Measurements from ENCODE around the gene CTNND2.

CTNND2 gene

DNA sequence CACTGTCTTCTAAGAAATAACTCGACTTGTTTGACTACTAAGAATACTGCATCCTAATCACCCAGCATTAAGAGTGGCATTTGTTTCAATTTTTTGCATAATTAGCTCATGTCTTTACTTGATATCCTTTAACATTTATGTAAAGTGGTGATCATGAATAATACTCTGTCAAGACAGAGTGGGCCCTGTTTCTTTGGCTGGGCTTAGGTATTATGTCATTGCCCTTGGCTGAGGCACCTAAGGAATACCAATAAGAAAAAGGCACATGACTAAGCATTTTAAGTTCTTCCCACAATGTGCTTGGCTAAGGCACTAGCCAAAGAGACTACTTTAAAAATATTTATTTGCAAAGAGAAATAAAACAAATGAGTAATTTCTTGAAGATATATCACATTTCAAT is 308.1 kb downstream of the CTNND2 start:
- DNase-seq (ENCODE audit: low read depth) = no peak

DNA sequence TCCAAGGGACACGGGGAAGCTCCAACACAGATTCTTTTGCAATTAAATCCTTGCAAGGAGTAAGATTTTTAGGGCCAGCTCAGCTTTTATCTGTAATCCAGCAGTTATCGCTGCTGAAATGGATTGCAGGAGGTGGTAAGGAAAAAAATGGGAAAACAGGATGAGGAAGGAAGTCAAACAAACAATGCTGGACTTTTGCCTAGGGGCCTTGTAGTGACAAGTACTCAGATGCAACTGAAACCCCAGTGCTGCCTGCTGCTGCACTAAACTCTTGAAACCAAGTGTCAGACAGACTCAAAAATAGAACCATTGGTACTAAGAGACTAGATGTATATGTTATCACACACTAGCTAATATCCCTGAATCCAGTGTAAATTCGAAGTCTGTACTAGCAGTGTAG is 309.2 kb downstream of the CTNND2 start:
- DNase-seq (ENCODE audit: low read depth) = no peak

DNA sequence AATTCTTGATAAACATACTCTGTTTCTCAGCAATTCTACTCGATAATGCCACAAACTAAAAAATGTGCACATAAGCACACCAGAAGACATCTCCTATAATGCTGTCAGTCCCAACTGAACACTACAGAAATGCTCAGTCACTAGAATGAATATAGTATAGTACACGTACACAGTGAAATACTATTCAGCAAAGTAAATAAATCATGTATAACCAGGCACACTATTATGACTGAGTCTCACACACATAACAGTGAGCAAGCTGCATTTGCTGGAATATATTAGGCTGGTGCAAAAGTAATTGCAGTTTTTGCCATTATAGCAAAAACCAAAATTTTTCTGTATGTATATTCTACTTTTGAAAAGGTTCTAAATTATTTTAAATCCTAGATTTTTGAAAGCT is 310.2 kb downstream of the CTNND2 start:
- DNase-seq (ENCODE audit: low read depth) = no peak

GRCh38 chr5:11590475-11590874 is 313.8 kb downstream of the CTNND2 start:
- no peak for DNase-seq (ENCODE audit: low read depth)

DNA sequence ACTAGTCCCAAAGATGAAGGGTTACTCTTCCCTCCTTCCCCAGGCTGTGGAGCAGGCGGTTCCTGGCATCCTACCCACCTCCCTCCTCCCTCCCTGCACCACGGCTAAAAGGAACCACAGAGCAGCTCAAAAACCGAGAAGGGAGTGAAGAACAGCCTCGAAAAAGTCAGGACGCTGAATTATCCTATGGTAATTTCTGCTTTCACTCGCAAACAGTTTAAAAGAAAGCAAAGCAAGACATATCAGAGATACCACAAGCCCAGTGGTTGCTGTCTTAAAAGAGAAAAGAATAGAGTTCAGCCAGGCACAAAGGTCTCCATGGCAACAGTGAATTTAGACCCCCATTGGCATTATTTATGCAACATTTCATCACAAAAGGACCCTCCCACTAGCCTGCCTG is 315.4 kb downstream of the CTNND2 start:
- DNase-seq (ENCODE audit: low read depth) = no peak

DNA sequence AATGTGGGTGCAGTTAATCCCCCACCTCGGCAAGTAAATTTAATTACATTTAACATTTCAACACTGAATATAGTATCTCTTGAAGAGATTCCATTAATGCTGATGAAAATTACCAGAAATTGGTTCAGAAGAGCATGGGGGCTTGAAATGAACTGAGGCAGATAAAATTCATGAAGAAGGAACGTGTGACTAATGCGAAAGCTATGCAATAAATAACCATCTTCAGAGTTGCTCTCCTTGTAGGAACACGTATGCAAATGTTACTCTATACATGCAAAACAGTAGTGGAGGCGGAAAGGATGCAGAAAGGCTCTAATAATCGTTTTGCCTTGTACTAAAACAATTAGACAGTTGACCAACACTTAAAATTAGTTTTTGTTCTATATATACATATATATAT is 320.2 kb downstream of the CTNND2 start:
- DNase-seq (ENCODE audit: low read depth) = no peak

- DNase-seq (ENCODE audit: low read depth) = no peak
These were observed 324.9 kb downstream of the CTNND2 start for GRCh38 chr5:11579351-11579750.

GRCh38 chr5:11574787-11575186 is 329.5 kb downstream of the CTNND2 start:
- no peak for DNase-seq (ENCODE audit: low read depth)

GRCh38 chr5:11573140-11573992 is 330.9 kb downstream of the CTNND2 start:
- no peak for DNase-seq (ENCODE audit: low read depth)

- DNase-seq (ENCODE audit: low read depth) = no peak
These were observed 339.5 kb downstream of the CTNND2 start for GRCh38 chr5:11564706-11565105.

- no peak for DNase-seq (ENCODE audit: low read depth)
These were observed 340.4 kb downstream of the CTNND2 start for GRCh38 chr5:11563822-11564221.

DNA sequence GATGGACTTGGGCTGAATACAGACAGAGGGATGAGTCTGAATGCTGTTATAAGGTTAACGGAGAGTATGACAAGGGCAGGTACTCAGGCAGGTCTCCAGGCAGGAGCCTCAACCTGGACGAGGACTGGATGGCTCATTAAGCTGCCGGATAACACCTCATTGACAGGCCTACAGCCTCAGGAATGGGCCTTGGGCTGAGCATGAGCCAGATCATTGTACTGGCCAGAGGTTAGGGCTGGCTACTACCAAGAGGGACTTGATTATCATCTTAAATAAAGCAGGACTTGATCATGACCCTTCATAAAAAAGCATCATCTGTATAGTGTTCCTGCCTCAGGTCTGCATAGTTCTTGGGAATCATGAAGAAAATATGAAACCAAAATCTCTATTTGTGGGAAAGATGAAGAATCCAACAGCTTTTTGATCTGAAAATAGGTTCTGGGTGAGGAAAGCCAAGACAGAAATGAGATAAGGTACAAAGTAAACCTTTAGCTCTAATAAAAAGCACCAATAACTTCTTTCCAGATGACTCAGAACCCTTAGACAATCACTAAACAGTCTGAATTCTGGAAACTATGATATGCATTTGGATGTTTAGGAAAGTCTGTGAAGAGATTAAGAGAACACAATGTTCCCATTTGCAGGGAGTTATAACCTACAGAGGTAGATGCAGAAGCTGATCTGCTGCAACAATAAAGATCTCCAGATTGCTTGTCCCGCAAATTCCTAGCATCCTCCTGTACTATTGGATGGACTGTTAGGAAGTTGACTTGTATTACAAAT is 343.1 kb downstream of the CTNND2 start:
- no peak for DNase-seq (ENCODE audit: low read depth)

- DNase-seq (ENCODE audit: low read depth) = no peak
These were observed 347.2 kb downstream of the CTNND2 start for GRCh38 chr5:11557063-11557462.

DNA sequence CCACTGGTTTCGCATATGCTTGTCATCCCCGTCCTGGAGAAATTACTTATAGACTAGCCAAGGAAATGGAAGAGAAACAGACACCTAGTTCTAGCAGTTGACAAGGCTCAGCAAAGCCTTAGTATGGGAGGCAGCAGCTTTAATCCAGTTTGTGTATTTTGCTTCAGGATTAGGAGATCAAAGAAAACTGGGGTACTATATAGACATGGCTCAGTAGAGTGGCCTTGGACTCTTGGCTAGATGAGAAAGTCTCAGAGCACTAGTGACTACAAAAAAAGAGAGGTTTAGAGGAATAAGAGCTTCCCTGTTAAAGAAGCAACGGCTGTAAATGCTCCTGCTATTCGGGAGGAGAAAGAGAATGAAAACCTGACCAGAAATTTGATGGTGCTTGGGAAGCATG is 349.1 kb downstream of the CTNND2 start:
- no peak for DNase-seq (ENCODE audit: low read depth)

GRCh38 chr5:11547730-11548129 is 356.5 kb downstream of the CTNND2 start:
- DNase-seq (ENCODE audit: low read depth) = no peak

DNA sequence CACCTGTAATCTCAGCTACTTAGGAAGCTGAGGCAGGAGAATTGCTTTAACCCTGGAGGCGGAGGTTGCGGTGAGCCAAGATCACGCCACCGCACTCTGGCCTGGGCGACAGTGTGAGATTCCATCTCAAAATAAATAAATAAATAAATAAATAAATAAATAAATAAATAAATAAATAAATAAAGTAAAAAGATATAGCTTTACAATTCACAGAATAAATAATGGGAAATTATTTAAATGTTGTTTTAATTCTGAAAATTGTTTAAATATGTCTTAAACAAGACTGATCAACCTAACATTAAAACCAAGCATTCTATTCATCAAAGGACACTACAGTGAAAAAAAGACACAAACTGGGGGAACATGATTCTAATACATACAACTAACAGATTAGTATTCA is 357.1 kb downstream of the CTNND2 start:
- DNase-seq (ENCODE audit: low read depth) = no peak

GRCh38 chr5:11540112-11540511 is 364.1 kb downstream of the CTNND2 start:
- DNase-seq (ENCODE audit: low read depth) = no peak

DNA sequence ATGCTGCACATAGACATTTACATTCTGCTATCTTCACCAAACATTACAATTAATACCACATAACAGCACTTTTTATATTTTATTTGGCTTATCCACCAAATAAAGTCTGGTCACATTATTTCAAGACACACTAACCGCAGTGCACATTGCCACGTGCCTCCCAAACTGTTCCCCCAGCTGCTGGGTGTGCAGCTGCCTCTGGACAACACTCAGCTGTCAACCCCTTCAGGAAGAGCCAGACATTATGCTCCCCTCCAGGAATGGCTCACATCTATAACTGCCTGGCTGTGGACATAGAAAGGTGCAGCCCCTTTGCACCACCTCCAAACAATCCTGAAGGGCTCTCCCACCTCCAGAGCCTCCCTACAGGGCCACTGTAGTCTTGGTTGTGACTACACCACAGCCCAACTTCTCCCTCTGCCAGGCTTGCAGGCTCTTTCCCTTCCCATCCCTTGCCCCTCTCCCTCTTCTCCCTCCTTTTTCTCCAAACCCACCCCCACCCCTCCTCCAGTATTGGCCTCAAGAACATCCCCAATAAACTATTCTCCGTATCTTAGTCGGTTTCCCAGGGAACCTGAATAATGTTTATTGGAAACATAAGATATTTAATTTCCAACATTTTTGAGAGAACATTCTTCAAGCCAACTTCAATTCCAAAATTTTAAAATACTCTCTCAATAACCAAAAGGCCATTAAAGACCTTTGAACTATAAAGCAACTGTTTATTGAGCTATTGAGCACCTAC is 372.3 kb downstream of the CTNND2 start:
- DNase-seq (ENCODE audit: low read depth) = no peak

- DNase-seq (ENCODE audit: low read depth) = no peak
These were observed 375.5 kb downstream of the CTNND2 start for GRCh38 chr5:11528720-11529119.

DNA sequence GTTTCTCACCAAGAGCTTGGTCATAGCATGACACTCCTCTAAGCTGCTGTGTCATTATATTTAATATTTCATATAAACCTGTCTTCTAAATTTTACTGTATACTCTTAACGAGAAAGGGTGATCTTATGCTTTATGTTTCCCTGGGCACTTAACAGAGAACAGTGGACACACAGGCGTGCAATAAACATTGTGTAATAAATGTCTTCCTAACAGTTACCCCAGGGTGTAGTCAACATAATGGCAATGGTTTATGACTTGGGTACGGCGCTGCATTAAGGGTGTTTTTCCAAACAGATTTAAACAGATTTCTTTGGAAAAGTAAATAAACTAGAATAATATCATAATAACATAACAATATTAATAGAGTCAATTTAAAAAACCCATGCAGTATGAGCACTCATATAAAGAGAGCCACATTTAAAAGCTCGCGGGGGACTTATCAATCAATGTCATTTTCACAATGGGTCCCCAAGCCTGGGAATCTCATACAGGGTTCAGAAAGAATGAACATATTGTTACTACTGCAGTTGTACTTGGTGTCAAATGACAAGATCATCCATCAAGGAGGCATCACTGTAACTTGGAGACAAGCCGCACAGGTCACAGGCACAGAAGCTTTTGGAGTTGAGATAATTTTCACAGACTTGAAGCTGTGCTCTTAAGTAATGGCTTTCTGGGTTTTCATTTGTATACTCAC is 376.4 kb downstream of the CTNND2 start:
- no peak for DNase-seq (ENCODE audit: low read depth)

DNA sequence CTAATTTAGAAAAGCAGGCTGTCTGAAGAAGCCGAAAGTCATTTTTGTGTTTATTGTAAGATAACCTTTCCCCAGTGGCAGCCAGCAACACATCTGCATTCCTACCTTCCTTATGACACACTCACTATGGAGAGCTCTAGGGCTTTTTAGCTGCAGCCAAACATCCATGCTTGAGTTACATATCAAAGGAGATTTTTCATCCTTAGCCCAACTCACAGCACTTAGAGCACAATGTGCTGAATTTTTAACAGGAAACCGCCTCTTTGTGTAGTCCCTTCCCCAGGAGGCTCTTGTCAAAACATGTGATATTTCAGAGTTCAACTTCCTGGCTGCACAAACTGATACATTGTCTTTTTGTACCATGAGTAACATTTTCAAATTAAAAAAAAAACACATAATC is 379.2 kb downstream of the CTNND2 start:
- DNase-seq (ENCODE audit: low read depth) = no peak

DNA sequence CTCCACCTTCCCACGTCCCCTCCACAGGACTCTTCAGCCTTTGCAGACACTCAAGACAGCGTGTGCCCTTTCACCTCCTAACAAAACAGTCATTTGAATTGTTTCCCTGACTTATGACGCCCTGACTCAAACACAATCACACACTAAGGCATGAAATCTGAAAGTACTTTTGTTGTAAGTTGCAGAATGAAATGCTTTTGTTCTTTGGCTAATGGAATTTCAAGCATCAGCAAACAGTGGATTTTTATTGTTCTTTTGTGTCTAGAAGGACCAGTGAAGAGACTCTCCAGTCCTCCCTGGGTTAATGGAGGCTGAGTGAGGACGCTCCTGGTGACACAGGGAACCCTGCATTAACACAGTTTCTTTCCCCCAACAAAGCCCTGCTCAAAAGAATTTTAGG is 380.1 kb downstream of the CTNND2 start:
- no peak for DNase-seq (ENCODE audit: low read depth)
